Stimulated activated naive CD4-positive, alpha-beta T cell treated with Interleukin-2 at 50 U/mL for 16 hours (primary cell): ENCODE data around the gene NCBP3.
"Not testable (repeated sequence)": the region's sequence is repeated elsewhere in the genome, so short reads cannot be mapped to it uniquely, and the experiment has no call there.

Experiments used
- DNase-seq: peaks from one replicate; lab custom pipeline; 2025; lab: John Stamatoyannopoulos, UW

NCBP3 gene

GRCh38 chr17:3880983-3881382 lies 34.9 kb upstream of the NCBP3 start:
- DNase-seq, result no peak

- DNase-seq, result no peak
These were observed 33.8 kb upstream of the NCBP3 start for GRCh38 chr17:3879591-3880417.

GRCh38 chr17:3879186-3879585 lies 33.1 kb upstream of the NCBP3 start:
- no peak for DNase-seq

GRCh38 chr17:3877220-3877619 lies 31.2 kb upstream of the NCBP3 start:
- no peak for DNase-seq

GRCh38 chr17:3875317-3875716 lies 29.3 kb upstream of the NCBP3 start:
- DNase-seq, result no peak

GRCh38 chr17:3873862-3874261 lies 27.8 kb upstream of the NCBP3 start:
- DNase-seq, result no peak

GRCh38 chr17:3870871-3871306 lies 24.8 kb upstream of the NCBP3 start:
- no peak for DNase-seq

- no peak for DNase-seq
These were observed 21.6 kb upstream of the NCBP3 start for GRCh38 chr17:3867606-3868005.

- DNase-seq, result no peak
These were observed 21.1 kb upstream of the NCBP3 start for GRCh38 chr17:3867106-3867505.

GRCh38 chr17:3866276-3866675 lies 20.2 kb upstream of the NCBP3 start:
- DNase-seq, result no peak

GRCh38 chr17:3865176-3865575 lies 19.1 kb upstream of the NCBP3 start:
- DNase-seq, result no peak

- DNase-seq, result no peak
These were observed 18.5 kb upstream of the NCBP3 start for GRCh38 chr17:3864534-3864933.

- no peak for DNase-seq
These were observed 16.0 kb upstream of the NCBP3 start for GRCh38 chr17:3861761-3862681.

- no peak for DNase-seq
These were observed 15.1 kb upstream of the NCBP3 start for GRCh38 chr17:3860939-3861700.

- no peak for DNase-seq
These were observed 13.9 kb upstream of the NCBP3 start for GRCh38 chr17:3859940-3860339.

- DNase-seq, result no peak
These were observed 11.4 kb upstream of the NCBP3 start for GRCh38 chr17:3857261-3858105.

- not testable (repeated sequence) for DNase-seq
These were observed 8.2 kb upstream of the NCBP3 start for GRCh38 chr17:3854204-3854603.

- DNase-seq, result no peak
These were observed 6.5 kb upstream of the NCBP3 start for GRCh38 chr17:3852561-3852960.

- DNase-seq, result no peak
These were observed 5.5 kb upstream of the NCBP3 start for GRCh38 chr17:3851461-3852100.

- DNase-seq, result no peak
These were observed 2.3 kb upstream of the NCBP3 start for GRCh38 chr17:3848229-3848835.
